GM21723 (cell line): ENCODE data around the gene ACOT7.
A peak's percentile ranks its signal among the peaks of the same experiment; 100 is the strongest.
"Not testable (repeated sequence)": the region's sequence is repeated elsewhere in the genome, so short reads cannot be mapped to it uniquely, and the experiment has no call there.

Source experiments
- ATAC-seq: cut with Tn5 transposase; IDR thresholded peaks from one replicate; pipeline ENCODE4 v1.9.1; 2021; ENCODE audit warnings: mild to moderate bottlenecking, moderate library complexity; ENCODE audit not compliant: unreplicated experiment

Gene ACOT7

GRCh38 chr1:6365047-6365446, 28.5 kb downstream of the ACOT7 start:
- no peak for ATAC-seq

GRCh38 chr1:6363085-6363884, 30.3 kb downstream of the ACOT7 start:
- ATAC-seq: not testable (repeated sequence)

- ATAC-seq: no peak
Measured at GRCh38 chr1:6361124-6361775, 32.3 kb downstream of the ACOT7 start.

- ATAC-seq: no peak
Measured at GRCh38 chr1:6360517-6361070, 33.0 kb downstream of the ACOT7 start.

- peak; percentile 17 for ATAC-seq
Measured at GRCh38 chr1:6360117-6360496, 33.5 kb downstream of the ACOT7 start.

- ATAC-seq: peak; percentile 80
Measured at GRCh38 chr1:6359216-6360116, 34.1 kb downstream of the ACOT7 start.

- ATAC-seq: peak; percentile 29
Measured at GRCh38 chr1:6358757-6359201, 34.8 kb downstream of the ACOT7 start.

- no peak for ATAC-seq
Measured at GRCh38 chr1:6358144-6358624, 35.4 kb downstream of the ACOT7 start.

- ATAC-seq: no peak
Measured at GRCh38 chr1:6357243-6357936, 36.2 kb downstream of the ACOT7 start.

- ATAC-seq: no peak
Measured at GRCh38 chr1:6355621-6356020, 37.9 kb downstream of the ACOT7 start.

- ATAC-seq: no peak
Measured at GRCh38 chr1:6354659-6355317, 38.8 kb downstream of the ACOT7 start.

- no peak for ATAC-seq
Measured at GRCh38 chr1:6353955-6354658, 39.5 kb downstream of the ACOT7 start.

GRCh38 chr1:6353619-6353954, 40.0 kb downstream of the ACOT7 start:
- no peak for ATAC-seq

GRCh38 chr1:6352138-6352563, 41.4 kb downstream of the ACOT7 start:
- no peak for ATAC-seq

- ATAC-seq: no peak
Measured at GRCh38 chr1:6351480-6352137, 42.0 kb downstream of the ACOT7 start.

- no peak for ATAC-seq
Measured at GRCh38 chr1:6350416-6351088, 43.0 kb downstream of the ACOT7 start.

- ATAC-seq: no peak
Measured at GRCh38 chr1:6349254-6349943, 44.2 kb downstream of the ACOT7 start.
